GM12891 (cell line): ENCODE results near the gene WDR62.
A peak's percentile ranks its signal among the peaks of the same experiment; 100 is the strongest.
"Not testable (repeated sequence)": the region's sequence is repeated elsewhere in the genome, so short reads cannot be mapped to it uniquely, and the experiment has no call there.

ENCODE experiments used
- DNase-seq: peaks from one replicate; pipeline ENCODE4 v3.0.0; 2011; ENCODE audit warnings: low spot score; ENCODE audit not compliant: insufficient read length
- FAIRE-seq: peaks from 2 replicates; lab custom pipeline; 2011; peaks lifted over from hg19 to GRCh38; lab: Jason Lieb, UNC
- PAX5 ChIP-seq: IDR thresholded peaks from 2 replicates; pipeline ENCODE4 v1.6.1; 2011; ENCODE audit warnings: low read length, moderate library complexity, mild to moderate bottlenecking; ENCODE audit not compliant: insufficient read depth, severe bottlenecking
- POLR2A ChIP-seq: IDR thresholded peaks from 2 replicates; pipeline ENCODE4 v1.6.1; 2011; ENCODE audit warnings: low read depth, low read length, control low read depth
- POLR2AphosphoS5 ChIP-seq: IDR thresholded peaks from 2 replicates; pipeline ENCODE4 v1.6.1; 2011; ENCODE audit warnings: low read depth, low read length, control low read depth
- POU2F2 ChIP-seq: IDR thresholded peaks from 2 replicates; pipeline ENCODE4 v1.6.1; 2011; ENCODE audit warnings: low read depth, mild to moderate bottlenecking, control low read depth, low read length, moderate library complexity
- SPI1 ChIP-seq: IDR thresholded peaks from 2 replicates; pipeline ENCODE4 v1.6.1; 2011; ENCODE audit warnings: low read depth, low read length, control low read depth
- TAF1 ChIP-seq: IDR thresholded peaks from 2 replicates; pipeline ENCODE4 v1.6.1; 2011; ENCODE audit warnings: low read depth, low read length, control low read depth

Gene WDR62

DNA sequence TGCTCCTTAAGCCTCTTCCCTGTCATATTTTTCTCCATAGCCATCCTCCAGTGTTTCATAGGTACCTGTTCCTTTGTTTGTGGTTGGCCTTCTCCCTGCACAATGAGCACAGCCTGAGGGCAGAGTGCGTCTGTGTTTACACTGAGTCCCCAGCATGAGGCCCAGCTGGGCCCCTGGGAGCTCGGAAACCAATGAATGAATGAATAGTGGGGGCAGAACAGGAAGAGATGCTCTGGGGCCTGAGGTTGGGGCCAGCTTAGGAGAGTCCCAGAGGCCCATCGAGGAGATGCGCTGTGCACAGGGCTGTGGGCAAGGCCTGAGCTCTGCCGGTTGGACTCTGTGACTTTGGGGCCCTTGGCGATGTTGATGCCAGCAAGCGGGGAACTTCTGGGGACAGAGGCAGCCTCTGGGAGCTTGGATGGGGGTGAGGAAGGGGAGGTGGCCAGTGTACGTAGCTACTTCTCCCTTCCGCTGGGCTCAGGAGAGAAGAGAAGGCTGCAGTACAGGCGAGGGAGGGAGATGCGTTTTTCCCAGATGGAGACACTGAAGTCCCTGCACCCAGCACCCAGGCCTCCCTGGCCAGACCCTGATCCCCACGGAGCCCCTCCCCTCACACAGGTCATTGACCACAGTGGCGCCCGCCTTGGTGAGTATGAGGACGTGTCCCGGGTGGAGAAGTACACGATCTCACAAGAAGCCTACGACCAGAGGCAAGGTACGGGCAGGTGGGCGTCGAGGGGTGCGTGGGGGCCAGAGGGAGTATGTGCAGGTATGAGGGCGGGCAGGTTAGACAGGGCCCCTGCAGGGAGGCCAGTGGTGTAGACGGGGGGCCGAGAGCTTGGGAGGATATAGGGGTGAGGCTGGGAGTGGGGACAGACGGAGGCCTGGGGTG is 65.6 kb downstream of the WDR62 start:
- FAIRE-seq (no peak), DNase-seq (no peak)
- no peak for TF ChIP-seq SPI1
- no peak for TF ChIP-seq PAX5
- no peak for TF ChIP-seq POLR2A
- no peak for TF ChIP-seq TAF1
- TF ChIP-seq POLR2AphosphoS5: no peak
- TF ChIP-seq POU2F2: no peak

DNA sequence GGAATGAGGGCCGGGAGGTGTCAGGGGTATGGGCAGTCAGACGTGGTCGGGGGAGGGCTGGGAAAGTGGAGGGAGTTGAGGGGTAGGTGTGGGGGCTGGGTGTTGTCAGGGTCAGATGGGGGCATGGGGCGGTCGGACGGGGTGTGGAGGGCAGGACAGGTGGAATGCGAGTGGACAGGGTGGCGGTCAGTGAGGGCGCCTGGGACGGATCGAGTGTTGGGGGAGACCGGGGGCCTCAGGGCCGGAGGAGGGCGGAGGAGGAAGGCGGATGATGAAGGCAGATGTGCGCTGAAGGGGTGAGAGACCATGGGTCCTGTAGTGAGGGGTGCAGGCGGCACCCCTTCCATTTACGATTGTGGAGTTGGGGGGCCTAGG is 66.3 kb downstream of the WDR62 start:
- DNase-seq (no peak), FAIRE-seq (no peak)
- no peak for TF ChIP-seq SPI1
- TF ChIP-seq POLR2A: no peak

- FAIRE-seq (no peak), DNase-seq (no peak)
- no peak for TF ChIP-seq TAF1
- no peak for TF ChIP-seq PAX5
- TF ChIP-seq POU2F2: no peak
- no peak for TF ChIP-seq POLR2AphosphoS5
- TF ChIP-seq SPI1: no peak
- no peak for TF ChIP-seq POLR2A
Measured at GRCh38 chr19:36121486-36122124, 66.9 kb downstream of the WDR62 start.

DNA sequence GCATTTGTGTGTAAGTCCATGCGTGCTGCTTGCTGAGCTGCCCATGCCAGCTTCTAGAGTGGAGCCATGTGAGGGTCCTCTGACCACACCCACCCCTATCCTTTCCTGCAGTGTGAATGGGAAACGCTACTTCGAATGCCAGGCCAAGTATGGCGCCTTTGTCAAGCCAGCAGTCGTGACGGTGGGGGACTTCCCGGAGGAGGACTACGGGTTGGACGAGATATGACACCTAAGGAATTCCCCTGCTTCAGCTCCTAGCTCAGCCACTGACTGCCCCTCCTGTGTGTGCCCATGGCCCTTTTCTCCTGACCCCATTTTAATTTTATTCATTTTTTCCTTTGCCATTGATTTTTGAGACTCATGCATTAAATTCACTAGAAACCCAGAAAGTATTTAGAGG is 70.9 kb downstream of the WDR62 start:
- no peak for DNase-seq
- peak; percentile 9 for FAIRE-seq
- no peak for TF ChIP-seq TAF1
- no peak for TF ChIP-seq PAX5
- no peak for TF ChIP-seq POLR2AphosphoS5
- TF ChIP-seq POLR2A: no peak
- no peak for TF ChIP-seq SPI1
- no peak for TF ChIP-seq POU2F2

DNA sequence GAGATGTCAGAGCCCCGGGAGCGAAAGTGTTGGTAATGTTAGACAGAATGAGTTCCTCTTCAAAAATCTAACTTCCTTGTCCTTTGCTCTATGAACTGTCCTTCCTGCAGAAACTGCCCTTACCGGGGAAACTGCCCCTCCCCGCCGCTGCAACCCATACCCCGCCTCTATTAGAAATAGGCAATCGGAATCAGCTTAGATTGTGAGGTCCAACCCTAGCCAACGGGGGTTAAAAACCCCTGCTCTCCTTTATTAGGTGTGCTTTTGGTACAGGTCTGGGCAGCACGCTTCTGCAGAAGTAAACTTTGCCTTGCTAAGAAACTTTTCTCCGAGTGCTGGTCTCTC is 73.7 kb downstream of the WDR62 start:
- DNase-seq: no peak
- no peak for TF ChIP-seq POLR2A
- no peak for TF ChIP-seq TAF1
- no peak for TF ChIP-seq SPI1
- TF ChIP-seq POLR2AphosphoS5: no peak
- no peak for TF ChIP-seq PAX5
- no peak for TF ChIP-seq POU2F2
- no peak for FAIRE-seq

DNA sequence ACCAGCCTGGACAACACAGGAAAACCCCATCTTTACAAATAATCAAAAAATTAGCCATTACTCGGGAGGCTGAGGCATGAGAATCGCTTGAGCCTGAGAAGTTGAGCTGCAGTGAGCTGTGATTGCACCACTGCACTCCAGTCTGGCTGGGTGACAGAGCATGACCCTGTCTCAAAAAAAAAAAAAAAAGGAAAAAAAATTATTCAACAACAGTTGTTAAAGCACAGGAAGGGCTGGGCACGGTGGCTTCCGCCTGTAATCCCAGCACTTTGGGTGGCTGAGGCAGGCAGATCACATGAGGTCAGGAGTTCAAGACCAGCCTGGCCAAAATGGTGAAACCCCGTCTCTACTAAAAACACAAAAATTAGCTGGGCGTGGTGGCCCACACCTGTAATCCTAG is 76.5 kb downstream of the WDR62 start:
- FAIRE-seq, DNase-seq: not testable (repeated sequence)

- FAIRE-seq, DNase-seq: not testable (repeated sequence)
Measured at GRCh38 chr19:36134867-36135266, 80.2 kb downstream of the WDR62 start.

DNA sequence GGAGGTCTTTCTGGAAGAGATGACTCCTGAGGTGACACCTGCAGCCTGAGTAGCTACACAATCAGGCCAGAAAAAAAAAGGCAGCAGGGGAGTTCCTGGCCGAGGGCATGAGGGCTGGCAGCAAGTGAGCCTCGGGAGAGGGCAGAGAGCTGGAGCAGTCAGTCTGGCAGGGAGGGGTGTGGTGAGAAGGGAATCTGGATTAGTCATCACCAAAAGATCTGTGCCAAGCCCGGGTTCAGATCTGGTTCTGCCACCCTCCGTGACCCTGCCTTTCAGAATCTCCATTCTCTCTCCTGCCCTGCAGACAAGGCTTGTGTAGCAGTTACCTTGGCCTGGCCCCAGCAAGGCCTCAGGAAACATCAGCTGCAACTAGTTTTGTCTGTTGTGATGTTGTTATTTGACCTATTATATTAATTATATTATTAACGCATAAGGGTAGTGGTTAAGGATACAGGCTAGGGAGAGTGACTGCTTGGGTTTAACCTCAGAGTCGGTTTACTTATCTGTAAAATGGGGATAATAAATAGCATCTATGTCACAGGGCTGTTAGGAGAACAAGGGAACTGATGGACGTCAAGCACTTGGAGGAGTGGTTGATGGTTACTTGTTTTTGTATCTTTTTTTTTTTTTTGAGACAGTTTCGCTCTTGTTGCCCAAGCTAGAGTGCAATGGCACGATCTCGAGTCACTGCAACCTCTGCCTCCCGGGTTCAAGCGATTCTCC is 82.4 kb downstream of the WDR62 start:
- TF ChIP-seq POU2F2 (no peak), SPI1 (no peak), POLR2AphosphoS5 (no peak), POLR2A (no peak), TAF1 (no peak), PAX5 (no peak)
- FAIRE-seq (no peak), DNase-seq (no peak)

DNA sequence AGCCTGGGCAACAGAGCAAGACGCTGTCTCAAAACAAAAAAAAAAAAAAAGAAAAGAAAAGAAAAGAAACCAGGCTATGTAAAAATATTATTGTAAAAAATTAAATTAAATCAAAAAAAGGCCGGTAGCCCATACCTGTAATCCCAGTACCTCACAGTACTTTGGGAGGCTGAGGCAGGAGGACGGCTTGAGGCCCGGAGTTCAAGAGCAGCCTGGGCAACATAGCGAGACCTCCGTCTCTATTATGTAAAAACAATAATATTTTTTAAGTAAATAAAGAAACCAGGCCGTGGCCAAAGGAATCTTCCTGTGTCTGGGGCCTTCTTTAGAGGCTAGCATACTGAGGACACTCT is 84.4 kb downstream of the WDR62 start:
- DNase-seq (no peak), FAIRE-seq (no peak)
- TF ChIP-seq POLR2AphosphoS5: no peak
- no peak for TF ChIP-seq POU2F2
- no peak for TF ChIP-seq PAX5
- TF ChIP-seq SPI1: no peak
- TF ChIP-seq POLR2A: no peak
- no peak for TF ChIP-seq TAF1
